GM12878 (cell line): ENCODE results near the gene AGAP3. TPM values are rescaled to one million over a fixed set of nuclear protein-coding genes. Genes with fewer than 3 reads are reported as not detected.

Experiments used
- ATAC-seq: fragments of 200-7000 bp; cut with Tn5 transposase; 3 replicates; pipeline ENCODE4 v1.9.1; 2020; ENCODE audit warnings: mild to moderate bottlenecking, moderate library complexity
- BruUV-seq: library from RNA; stranded (reverse); fragments of 400-500 nt; replicated peaks from 2 replicates; lab custom pipeline; 2021; lab: Mats Ljungman, UMichigan
- CTCF ChIA-PET: fragments of 300-600 bp; sonication (Branson Sonifier 250); formaldehyde crosslinking; extraction: SDS; loops from one replicate; lab custom pipeline; 2021; ENCODE audit warnings: inconsistent platforms; lab: Yijun Ruan, JAX
- POLR2A ChIA-PET: fragments of 350-600 bp; formaldehyde crosslinking; extraction: SDS; loops from one replicate; lab custom pipeline; 2021; ENCODE audit warnings: inconsistent platforms; lab: Charles Lee
- RAD21 ChIA-PET: fragments of 300-600 bp; sonication (Branson Sonifier 250); formaldehyde crosslinking; loops from one replicate; lab custom pipeline; 2023; ENCODE audit warnings: antibody characterized with exemption; ENCODE audit not compliant: unreplicated experiment; lab: Charles Lee
- SMC1A ChIA-PET: fragments of 300-600 bp; sonication (Branson Sonifier 250); formaldehyde crosslinking; loops from one replicate; lab custom pipeline; 2023; ENCODE audit not compliant: unreplicated experiment, uncharacterized antibody; lab: Charles Lee
- DNase-seq: peaks from one replicate; pipeline ENCODE4 v3.0.0-alpha.2; 2011; ENCODE audit warnings: low read depth, low spot score
- FAIRE-seq: peaks from 3 replicates; lab custom pipeline; 2011; peaks lifted over from hg19 to GRCh38; lab: Jason Lieb, UNC
- H2AFZ ChIP-seq: 2 replicates; pipeline ENCODE4 v1.6.0; 2011; ENCODE audit warnings: low read depth, low read length, control low read depth; ENCODE audit not compliant: control insufficient read depth
- H3K27ac ChIP-seq: 2 replicates; pipeline ENCODE4 v1.5.1; 2011; ENCODE audit warnings: control low read depth; ENCODE audit not compliant: control insufficient read depth, insufficient read depth
- H3K27me3 ChIP-seq, 2 experiments: replicated peaks in 1 of 2; 2 replicates each; pipeline versions ENCODE4 v1.6.0 to v1.6.1; 2011; ENCODE audit warnings: low read length in 1 of 2; ENCODE audit not compliant: control insufficient read depth in 2 of 2, insufficient read depth in 2 of 2
- H3K36me3 ChIP-seq, 2 experiments: 2 replicates each; pipeline ENCODE4 v1.5.1; 2011; ENCODE audit warnings: low read length in 1 of 2; ENCODE audit not compliant: control insufficient read depth in 2 of 2, insufficient read depth in 2 of 2
- H3K4me1 ChIP-seq: 2 replicates; pipeline ENCODE4 v1.6.1; 2011; ENCODE audit warnings: mild to moderate bottlenecking, low read length, moderate library complexity, mixed read lengths; ENCODE audit not compliant: control insufficient read depth, insufficient read depth
- H3K4me2 ChIP-seq: 2 replicates; pipeline ENCODE4 v1.6.0; 2011; ENCODE audit warnings: control low read depth; ENCODE audit not compliant: control insufficient read depth, insufficient read depth
- H3K4me3 ChIP-seq: fragments of 200-600 bp; sonication (generic); 2 replicates; pipeline ENCODE4 v1.5.1; 2016
- H3K79me2 ChIP-seq: 2 replicates; pipeline ENCODE4 v1.6.0; 2011; ENCODE audit warnings: low read length; ENCODE audit not compliant: control insufficient read depth, insufficient read depth
- H3K9ac ChIP-seq: 2 replicates; pipeline ENCODE4 v1.8.0; 2011; ENCODE audit warnings: low read length, control low read depth, mixed read lengths; ENCODE audit not compliant: control insufficient read depth, insufficient read depth
- H3K9me3 ChIP-seq: replicated peaks from 3 replicates; pipeline ENCODE4 v1.5.1; 2011; ENCODE audit warnings: mild to moderate bottlenecking, low read length; ENCODE audit not compliant: control insufficient read depth, insufficient read depth
- H4K20me1 ChIP-seq: 2 replicates; pipeline ENCODE4 v1.6.0; 2011; ENCODE audit not compliant: control insufficient read depth, insufficient read depth
- EZH2 ChIP-seq: IDR thresholded peaks from 2 replicates; pipeline ENCODE4 v1.6.1; 2012; ENCODE audit warnings: low read depth, mild to moderate bottlenecking, control low read depth, inconsistent platforms, low read length, borderline replicate concordance; ENCODE audit not compliant: control insufficient read depth
- HDAC2 ChIP-seq: fragments of 200-600 bp; sonication (generic); IDR thresholded peaks from 2 replicates; pipeline ENCODE4 v1.6.1; 2017
- LARP7 ChIP-seq: fragments of 450-650 bp; IDR thresholded peaks from 2 replicates; pipeline ENCODE4 v1.6.1; 2017; ENCODE audit warnings: mild to moderate bottlenecking
- MYB ChIP-seq: fragments of 150-350 bp; IDR thresholded peaks from 2 replicates; pipeline ENCODE4 v1.6.1; 2014; ENCODE audit warnings: mild to moderate bottlenecking, low read depth, low read length, borderline replicate concordance
- PML ChIP-seq: IDR thresholded peaks from 2 replicates; pipeline ENCODE4 v1.6.1; 2012; ENCODE audit warnings: low read length, inconsistent platforms
- RAD51 ChIP-seq: fragments of 450-650 bp; IDR thresholded peaks from 2 replicates; pipeline ENCODE4 v1.6.1; 2016; ENCODE audit warnings: moderate library complexity, mild to moderate bottlenecking, inconsistent platforms
- RB1 ChIP-seq: fragments of 450-650 bp; formaldehyde crosslinking; IDR thresholded peaks from 2 replicates; pipeline ENCODE4 v1.6.1; 2017; ENCODE audit warnings: mild to moderate bottlenecking, borderline replicate concordance
- RBBP5 ChIP-seq: fragments of 200-600 bp; sonication (generic); conservative IDR thresholded peaks from 2 replicates; pipeline ENCODE4 v1.6.1; 2016
- STAT3 ChIP-seq: IDR thresholded peaks from 2 replicates; pipeline ENCODE4 v1.6.1; 2011; ENCODE audit warnings: low read depth, low read length, improper control_type of control experiment
- ZBTB40 ChIP-seq: fragments of 450-650 bp; IDR thresholded peaks from 2 replicates; pipeline ENCODE4 v1.6.1; 2016; ENCODE audit warnings: mild to moderate bottlenecking, moderate library complexity, borderline replicate concordance
- WGBS: methylation state at CpG from one replicate; pipeline ENCODE4 v1.1.6; 2016; ENCODE audit warnings: low lambda C conversion rate; ENCODE audit not compliant: insufficient replicate concordance, insufficient coverage; ENCODE audit errors: missing lambda C conversion rate; 5-methylcytosine and 5-hydroxymethylcytosine counted together
- in situ Hi-C: fragments of 300-500 bp; cut with MboI; formaldehyde crosslinking; loops from 9 replicates; pipeline ENCODE4 v1.14.3; 2018; ENCODE audit warnings: mixed read lengths
- intact Hi-C: fragments of 100-400 bp; cut with micrococcal nuclease; formaldehyde crosslinking; loops from one replicate; pipeline ENCODE4 v1.14.2; 2022; ENCODE audit not compliant: unreplicated experiment
- polyA plus RNA-seq, 11 experiments: library from polyadenylated mRNA; depleted of rRNA in 4 of 11; unstranded in 6 of 11; stranded (reverse) in 5 of 11; fragments of >200 nt; fragmentation: Nextera tagmentation in 4 of 11; fragmentation: Illumina TruSeq in 1 of 11; extraction: Ambion mirVana in 4 of 11; extraction: Trizol in 1 of 11; gene quantifications; 1 replicate in 1 of 11; 2 replicates in 10 of 11; pipeline versions ENCODE4 v1.2.1 to v1.2.3, GENCODE V29; 2011 to 2016; ENCODE audit warnings: inconsistent platforms in 2 of 11, missing spikeins in 2 of 11, low read depth in 1 of 11
- total RNA-seq, 4 experiments: library from RNA; depleted of rRNA in 3 of 4; stranded (reverse); fragments of >200 nt in 3 of 4; fragmentation: Illumina TruSeq in 1 of 4; extraction: Trizol in 1 of 4; gene quantifications; 2 replicates each; pipeline versions ENCODE4 v1.2.1 to v1.2.3, GENCODE V29; 2013 to 2021
- TF ChIP-seq, protein P1 (sequence below): fragments of 450-650 bp; conservative IDR thresholded peaks from 2 replicates; pipeline ENCODE4 v1.6.1; 2017; ENCODE audit warnings: mild to moderate bottlenecking, moderate library complexity

Gene AGAP3
- total and polyA plus RNA-seq, 10 of the 15 experiments (the other 5 are each of a cell fraction or from before 2014, with no cell fraction given), result 1.8 to 68.1 (median 15.7) TPM

- intact Hi-C loops (no loop called here), in situ Hi-C loops (no loop called here)
- no peak overlapping the region for H3K27ac ChIP-seq
- no peaks in the 10 kb centered on the region for H3K79me2 ChIP-seq
- TF ChIP-seq RBBP5 (no peak), LARP7 (no peak), MYB (no peak)
- no peak for FAIRE-seq
- BruUV-seq, result no TSS peak
- no peak for DNase-seq
- no peak overlapping the region for H3K9ac ChIP-seq
- peaks cover 8 to 18% of the 10 kb centered on the region in 2 experiments; a peak in 3 of 4 replicates for H3K36me3 ChIP-seq
- H3K4me2 ChIP-seq, result no peak overlapping the region
- H3K9me3 ChIP-seq, result no peaks in the 10 kb centered on the region
- no peaks in the 10 kb centered on the region for H3K27me3 ChIP-seq
- no peaks in the 10 kb centered on the region for H4K20me1 ChIP-seq
- no peak for ATAC-seq
- no peak overlapping the region for H3K4me3 ChIP-seq
- RAD21 ChIA-PET, result no interaction called here
- POLR2A ChIA-PET, result no interaction called here
- no peaks in the 10 kb centered on the region for H3K4me1 ChIP-seq
- CTCF ChIA-PET, result interaction anchor here (3.5 kb wide), 1 partner anchor 119 kb away, joined by 41 read pairs; no protein-coding TSS in a partner anchor
- SMC1A ChIA-PET, result no interaction called here
- no peak overlapping the region for H2AFZ ChIP-seq
- WGBS, result 91% methylated on average over 21 of the region's 22 CpGs
Measured at GRCh38 chr7:151125470-151125845, 39.2 kb downstream of the AGAP3 start.

- no peak overlapping the region for H3K27ac ChIP-seq
- 90% methylated on average over 26 of the region's 58 CpGs for WGBS
- in situ Hi-C loops, result no loop called here
- POLR2A ChIA-PET, result no interaction called here
- peaks cover 6 to 15% of the 10 kb centered on the region in 2 experiments; a peak in 3 of 4 replicates for H3K36me3 ChIP-seq
- RAD21 ChIA-PET, result no interaction called here
- BruUV-seq, result no TSS peak
- intact Hi-C loops, result no loop called here
- SMC1A ChIA-PET, result no interaction called here
- H3K79me2 ChIP-seq, result no peaks in the 10 kb centered on the region
- no peak overlapping the region for H3K4me2 ChIP-seq
- no peak overlapping the region for H3K9ac ChIP-seq
- no peaks in the 10 kb centered on the region for H3K4me1 ChIP-seq
- CTCF ChIA-PET, result interaction anchor here (3.5 kb wide), 1 partner anchor 119 kb away, joined by 41 read pairs; no protein-coding TSS in a partner anchor
- no peaks in the 10 kb centered on the region for H4K20me1 ChIP-seq
- FAIRE-seq (no peak), ATAC-seq (no peak), DNase-seq (no peak)
- no peak overlapping the region for H2AFZ ChIP-seq
- no peaks in the 10 kb centered on the region for H3K9me3 ChIP-seq
- no peak overlapping the region for H3K4me3 ChIP-seq
- H3K27me3 ChIP-seq, result no peaks in the 10 kb centered on the region
- no peak for TF ChIP-seq RB1
- TF ChIP-seq STAT3, result no peak
- TF ChIP-seq ZBTB40, result no peak
- TF ChIP-seq RAD51, result no peak
- TF ChIP-seq HDAC2, result no peak
- TF ChIP-seq PML, result no peak
- TF ChIP-seq EZH2, result no peak
- TF ChIP-seq, protein P1, sequence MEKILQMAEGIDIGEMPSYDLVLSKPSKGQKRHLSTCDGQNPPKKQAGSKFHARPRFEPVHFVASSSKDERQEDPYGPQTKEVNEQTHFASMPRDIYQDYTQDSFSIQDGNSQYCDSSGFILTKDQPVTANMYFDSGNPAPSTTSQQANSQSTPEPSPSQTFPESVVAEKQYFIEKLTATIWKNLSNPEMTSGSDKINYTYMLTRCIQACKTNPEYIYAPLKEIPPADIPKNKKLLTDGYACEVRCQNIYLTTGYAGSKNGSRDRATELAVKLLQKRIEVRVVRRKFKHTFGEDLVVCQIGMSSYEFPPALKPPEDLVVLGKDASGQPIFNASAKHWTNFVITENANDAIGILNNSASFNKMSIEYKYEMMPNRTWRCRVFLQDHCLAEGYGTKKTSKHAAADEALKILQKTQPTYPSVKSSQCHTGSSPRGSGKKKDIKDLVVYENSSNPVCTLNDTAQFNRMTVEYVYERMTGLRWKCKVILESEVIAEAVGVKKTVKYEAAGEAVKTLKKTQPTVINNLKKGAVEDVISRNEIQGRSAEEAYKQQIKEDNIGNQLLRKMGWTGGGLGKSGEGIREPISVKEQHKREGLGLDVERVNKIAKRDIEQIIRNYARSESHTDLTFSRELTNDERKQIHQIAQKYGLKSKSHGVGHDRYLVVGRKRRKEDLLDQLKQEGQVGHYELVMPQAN, result no peak
Measured at GRCh38 chr7:151125846-151126481, 39.7 kb downstream of the AGAP3 start.
